Peyer's patch (tissue), 4 donors: ENCODE results near the gene PER1.

Experiments
- CTCF ChIP-seq, 6 experiments: fragments of 450-650 bp in 4 of 6; fragments of 200-600 bp in 2 of 6; sonication (generic) in 1 of 6; IDR thresholded peaks; one replicate each; pipeline ENCODE4 v1.5.1; 2017 to 2019; ENCODE audit warnings: antibody characterized with exemption in 6 of 6, mild to moderate bottlenecking in 3 of 6, moderate library complexity in 1 of 6
- POLR2A ChIP-seq, 2 donors: fragments of 450-650 bp; IDR thresholded peaks; one replicate each; pipeline ENCODE4 v1.5.1; 2017; ENCODE audit warnings: antibody characterized with exemption in 2 of 2, mild to moderate bottlenecking in 2 of 2, moderate library complexity in 2 of 2

GRCh38 chr17:8121681-8122421 lies 30.4 kb downstream of the PER1 start:
- peak in 4 of 6 experiments; percentile 19 to 42 (median 24) for TF ChIP-seq CTCF (IDR thresholded peaks at IDR 0.05)
- no peak for TF ChIP-seq POLR2A (IDR thresholded peaks at IDR 0.05)
